HCT116 (cell line): ENCODE measurements around the gene LRRC14B. TPM values are rescaled to one million over a fixed set of nuclear protein-coding genes. Genes with fewer than 3 reads are reported as not detected.

Experiments
- ATAC-seq: fragments of 200-7000 bp; cut with Tn5 transposase; 2 replicates; pipeline ENCODE4 v1.9.1; 2020; ENCODE audit warnings: mild to moderate bottlenecking, moderate library complexity
- BruUV-seq: library from RNA; stranded (reverse); fragments of 400-500 nt; replicated peaks from 2 replicates; lab custom pipeline; 2021; lab: Mats Ljungman, UMichigan
- CTCF ChIA-PET: fragments of 300-600 bp; sonication (Branson Sonifier 250); formaldehyde crosslinking; loops from one replicate; lab custom pipeline; 2021; ENCODE audit warnings: antibody characterized with exemption; lab: Charles Lee
- POLR2A ChIA-PET: fragments of 300-600, 350-600 bp; sonication (Branson Sonifier 250); formaldehyde crosslinking; loops from one replicate; lab custom pipeline; 2021; ENCODE audit warnings: antibody characterized with exemption; lab: Charles Lee
- RAD21 ChIA-PET, 2 experiments: fragments of 300-600 bp; sonication (Branson Sonifier 250); formaldehyde crosslinking; loops; one replicate each; lab custom pipeline; 2023; ENCODE audit warnings: low total read pairs in 2 of 2; ENCODE audit not compliant: uncharacterized antibody in 2 of 2, unreplicated experiment in 2 of 2, low non-redundant PET in 1 of 2; lab: Charles Lee
- DNase-seq: peaks from one replicate; pipeline ENCODE4 v3.0.0-alpha.2; 2010; ENCODE audit warnings: low read depth, low spot score
- H2AFZ ChIP-seq: fragments of 200-600 bp; shearing (Covaris generic), sonication (generic); 2 replicates; pipeline ENCODE4 v1.6.1; 2017; ENCODE audit warnings: low read depth, mixed run types, mixed read lengths, antibody characterized with exemption, low read length; ENCODE audit not compliant: poor library complexity, severe bottlenecking
- H3K27ac ChIP-seq: 2 replicates; pipeline ENCODE4 v1.5.1; 2012; ENCODE audit warnings: low read depth, low read length
- H3K27me3 ChIP-seq: fragments of 200-600 bp; sonication (generic); 2 replicates; pipeline ENCODE4 v1.6.1; 2016; ENCODE audit warnings: mixed run types, low read length, mixed read lengths; ENCODE audit not compliant: insufficient read depth
- H3K36me3 ChIP-seq, 2 experiments: fragments of 200-500 bp in 1 of 2; fragments of 200-600 bp in 1 of 2; sonication (Bioruptor generic) in 1 of 2; sonication (generic) in 1 of 2; 2 replicates each; pipeline versions ENCODE4 v1.5.1 to v1.6.1; 2014 to 2016; ENCODE audit warnings: low read length in 2 of 2, inconsistent platforms in 1 of 2, mixed read lengths in 1 of 2, mixed run types in 1 of 2; ENCODE audit not compliant: insufficient read depth in 2 of 2, control insufficient read depth in 1 of 2
- H3K4me1 ChIP-seq, 2 experiments: fragments of 200-600 bp in 1 of 2; sonication (generic) in 1 of 2; 2 replicates each; pipeline versions ENCODE4 v1.5.1 to v1.6.1; 2012 to 2017; ENCODE audit warnings: low read length in 2 of 2, inconsistent platforms in 1 of 2, mild to moderate bottlenecking in 1 of 2, mixed read lengths in 1 of 2, mixed run types in 1 of 2, moderate library complexity in 1 of 2; ENCODE audit not compliant: insufficient read depth in 2 of 2, control insufficient read depth in 1 of 2
- H3K4me2 ChIP-seq: fragments of 200-600 bp; sonication (generic); 2 replicates; pipeline ENCODE4 v1.6.1; 2017; ENCODE audit warnings: mixed run types, low read length, mixed read lengths
- H3K4me3 ChIP-seq, 2 experiments: fragments of 200-600 bp in 1 of 2; sonication (generic) in 1 of 2; replicated peaks in 1 of 2; 2 replicates each; pipeline ENCODE4 v1.5.1; 2011 to 2016; ENCODE audit warnings: low read length in 2 of 2, control low read depth in 1 of 2, low read depth in 1 of 2, mild to moderate bottlenecking in 1 of 2, mixed read lengths in 1 of 2, mixed run types in 1 of 2
- H3K79me2 ChIP-seq: fragments of 200-600 bp; sonication (generic); 2 replicates; pipeline ENCODE4 v1.6.1; 2017; ENCODE audit warnings: mild to moderate bottlenecking, mixed run types, low read length, moderate library complexity, mixed read lengths; ENCODE audit not compliant: insufficient read depth
- H3K9ac ChIP-seq: fragments of 200-600 bp; sonication (generic); 2 replicates; pipeline ENCODE4 v1.6.1; 2016; ENCODE audit warnings: low read length, mixed read lengths
- H3K9me2 ChIP-seq: fragments of 200-600 bp; sonication (generic), shearing (Covaris generic); 2 replicates; pipeline ENCODE4 v1.6.1; 2017; ENCODE audit warnings: mixed run types, mild to moderate bottlenecking, moderate library complexity; ENCODE audit not compliant: insufficient read depth
- H3K9me3 ChIP-seq, 2 experiments: fragments of 200-500 bp in 1 of 2; fragments of 200-600 bp in 1 of 2; sonication (Bioruptor generic) in 1 of 2; sonication (generic) in 1 of 2; 2 replicates each; pipeline ENCODE4 v1.6.1; 2014 to 2017; ENCODE audit warnings: low read length in 2 of 2, mixed read lengths in 2 of 2, inconsistent platforms in 1 of 2, low read depth in 1 of 2, mild to moderate bottlenecking in 1 of 2, mixed run types in 1 of 2, moderate library complexity in 1 of 2; ENCODE audit not compliant: control insufficient read depth in 1 of 2, insufficient read depth in 1 of 2
- H4K20me1 ChIP-seq: fragments of 200-600 bp; sonication (generic), shearing (Covaris generic); 2 replicates; pipeline ENCODE4 v1.6.1; 2017; ENCODE audit warnings: mixed run types, mild to moderate bottlenecking, moderate library complexity; ENCODE audit not compliant: insufficient read depth
- ATF3 ChIP-seq: IDR thresholded peaks from 2 replicates; pipeline ENCODE4 v1.6.1; 2012
- ELF1 ChIP-seq: IDR thresholded peaks from 2 replicates; pipeline ENCODE4 v1.6.1; 2012; ENCODE audit warnings: low read depth, borderline replicate concordance
- EZH2phosphoT487 ChIP-seq: fragments of 200-600 bp; IDR thresholded peaks from 2 replicates; pipeline ENCODE4 v1.6.1; 2018; ENCODE audit warnings: antibody characterized with exemption, borderline replicate concordance
- JUND ChIP-seq: IDR thresholded peaks from 2 replicates; pipeline ENCODE4 v1.6.1; 2012
- MAX ChIP-seq: IDR thresholded peaks from 2 replicates; pipeline ENCODE4 v1.6.1; 2012
- POLR2A ChIP-seq: IDR thresholded peaks from 2 replicates; pipeline ENCODE4 v1.7.0; 2011; ENCODE audit warnings: borderline replicate concordance; ENCODE audit not compliant: insufficient read depth, insufficient read length; ENCODE audit errors: extremely low read depth
- POLR2AphosphoS5 ChIP-seq: IDR thresholded peaks from 2 replicates; pipeline ENCODE4 v1.6.1; 2011; ENCODE audit warnings: mild to moderate bottlenecking, low read depth, low read length, moderate library complexity
- SIN3A ChIP-seq: IDR thresholded peaks from 2 replicates; pipeline ENCODE4 v1.6.1; 2012; ENCODE audit warnings: low read depth
- SP1 ChIP-seq: IDR thresholded peaks from 2 replicates; pipeline ENCODE4 v1.6.1; 2012; ENCODE audit warnings: low read depth
- SRF ChIP-seq: IDR thresholded peaks from 2 replicates; pipeline ENCODE4 v1.6.1; 2012; ENCODE audit warnings: low read depth
- TCF7L2 ChIP-seq: IDR thresholded peaks from 2 replicates; pipeline ENCODE4 v1.7.0; 2011; ENCODE audit warnings: borderline replicate concordance, inconsistent platforms; ENCODE audit not compliant: insufficient read depth, insufficient read length; ENCODE audit errors: extremely low read depth
- YY1 ChIP-seq: IDR thresholded peaks from 2 replicates; pipeline ENCODE4 v1.6.1; 2011; ENCODE audit warnings: low read length, low read depth, moderate library complexity, mild to moderate bottlenecking; ENCODE audit not compliant: insufficient replicate concordance; ENCODE audit errors: extremely low read depth
- ZBTB33 ChIP-seq: IDR thresholded peaks from 2 replicates; pipeline ENCODE4 v1.6.1; 2011; ENCODE audit warnings: mild to moderate bottlenecking, low read length, moderate library complexity; ENCODE audit not compliant: insufficient replicate concordance; ENCODE audit errors: extremely low read depth
- ZFX ChIP-seq: fragments of 450-650 bp; IDR thresholded peaks from 2 replicates; pipeline ENCODE4 v1.6.1; 2017
- ZNF274 ChIP-seq: fragments of 200-500 bp; sonication (Bioruptor generic); IDR thresholded peaks from 2 replicates; pipeline ENCODE4 v1.6.1; 2014; ENCODE audit warnings: mild to moderate bottlenecking, low read depth, low read length, inconsistent platforms
- intact Hi-C: fragments of 100-400 bp; cut with micrococcal nuclease; formaldehyde crosslinking; loops from 2 replicates; pipeline ENCODE4 v1.10.0; 2022
- total RNA-seq: library from RNA; stranded (reverse); gene quantifications from one replicate; pipeline ENCODE4 v1.2.1, GENCODE V29; 2021; ENCODE audit not compliant: unreplicated experiment
- TF ChIP-seq, protein P1 (sequence below), 3 experiments: fragments of 200-600 bp in 1 of 3; sonication (generic) in 1 of 3; IDR thresholded peaks in 2 of 3; conservative IDR thresholded peaks in 1 of 3; 2 replicates each; pipeline ENCODE4 v1.5.1; 2012 to 2017; ENCODE audit warnings: low read depth in 2 of 3, low read length in 2 of 3, antibody characterized with exemption in 1 of 3, borderline replicate concordance in 1 of 3, control low read depth in 1 of 3, mild to moderate bottlenecking in 1 of 3, mixed read lengths in 1 of 3, mixed run types in 1 of 3, moderate library complexity in 1 of 3; ENCODE audit not compliant: insufficient read depth in 1 of 3

LRRC14B gene
- total RNA-seq, 1 experiment from 2014 or later = not detected

GRCh38 chr5:203246-203930 is 12.1 kb downstream of the LRRC14B start:
- CTCF ChIA-PET = no interaction called here
- intact Hi-C loops = no loop called here

GRCh38 chr5:204001-204400 is 12.7 kb downstream of the LRRC14B start:
- Histone ChIP-seq H4K20me1 (no peaks in the 10 kb centered on the region), H3K27me3 (no peaks in the 10 kb centered on the region), H3K36me3 (peaks cover 0 to 7% of the 10 kb centered on the region in 2 experiments; a peak in 2 of 4 replicates), H2AFZ (no peak overlapping the region), H3K4me1 (no peaks in the 10 kb centered on the region), H3K4me3 (no peak overlapping the region), H3K4me2 (no peak overlapping the region), H3K9me2 (no peaks in the 10 kb centered on the region), H3K27ac (no peak overlapping the region), H3K9ac (no peak overlapping the region), H3K79me2 (peaks cover 20% of the 10 kb centered on the region; the same call in 1 of the 2 replicates), H3K9me3 (no peaks in the 10 kb centered on the region)
- DNase-seq = no peak
- ATAC-seq = no peak
- RAD21 ChIA-PET = no interaction called here
- intact Hi-C loops = no loop called here
- POLR2A ChIA-PET = no interaction called here
- BruUV-seq = no TSS peak
- CTCF ChIA-PET = no interaction called here
- TF ChIP-seq SRF = no peak
- no peak for TF ChIP-seq ZBTB33
- TF ChIP-seq ATF3 = no peak
- no peak for TF ChIP-seq EZH2phosphoT487
- TF ChIP-seq MAX = no peak
- TF ChIP-seq POLR2A = no peak
- no peak for TF ChIP-seq ZFX
- TF ChIP-seq POLR2AphosphoS5 = no peak
- TF ChIP-seq SP1 = no peak
- no peak for TF ChIP-seq TCF7L2
- TF ChIP-seq YY1 = no peak
- no peak for TF ChIP-seq SIN3A
- TF ChIP-seq, protein P1, sequence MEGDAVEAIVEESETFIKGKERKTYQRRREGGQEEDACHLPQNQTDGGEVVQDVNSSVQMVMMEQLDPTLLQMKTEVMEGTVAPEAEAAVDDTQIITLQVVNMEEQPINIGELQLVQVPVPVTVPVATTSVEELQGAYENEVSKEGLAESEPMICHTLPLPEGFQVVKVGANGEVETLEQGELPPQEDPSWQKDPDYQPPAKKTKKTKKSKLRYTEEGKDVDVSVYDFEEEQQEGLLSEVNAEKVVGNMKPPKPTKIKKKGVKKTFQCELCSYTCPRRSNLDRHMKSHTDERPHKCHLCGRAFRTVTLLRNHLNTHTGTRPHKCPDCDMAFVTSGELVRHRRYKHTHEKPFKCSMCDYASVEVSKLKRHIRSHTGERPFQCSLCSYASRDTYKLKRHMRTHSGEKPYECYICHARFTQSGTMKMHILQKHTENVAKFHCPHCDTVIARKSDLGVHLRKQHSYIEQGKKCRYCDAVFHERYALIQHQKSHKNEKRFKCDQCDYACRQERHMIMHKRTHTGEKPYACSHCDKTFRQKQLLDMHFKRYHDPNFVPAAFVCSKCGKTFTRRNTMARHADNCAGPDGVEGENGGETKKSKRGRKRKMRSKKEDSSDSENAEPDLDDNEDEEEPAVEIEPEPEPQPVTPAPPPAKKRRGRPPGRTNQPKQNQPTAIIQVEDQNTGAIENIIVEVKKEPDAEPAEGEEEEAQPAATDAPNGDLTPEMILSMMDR (IDR thresholded peaks at IDR 0.05 in 2 of 3, conservative IDR thresholded peaks at IDR 0.05 in 1 of 3; ENCODE audit: borderline replicate concordance in 1 of 3, insufficient read depth in 1 of 3, low read depth in 2 of 3, low read length in 2 of 3) = no peak
- TF ChIP-seq ELF1 = no peak
- no peak for TF ChIP-seq JUND

More at GRCh38 chr5:203246-203930, 12.1 kb downstream of the LRRC14B start:
- H2AFZ ChIP-seq = no peak overlapping the region
- ChIA-PET RAD21 (no interaction called here), POLR2A (no interaction called here)
- no peaks in the 10 kb centered on the region for H3K4me1 ChIP-seq
- ATAC-seq = no peak
- H3K27me3 ChIP-seq = no peaks in the 10 kb centered on the region
- no peak overlapping the region for H3K4me2 ChIP-seq
- TF ChIP-seq ZNF274 (no peak), JUND (no peak), POLR2A (no peak)
- no peaks in the 10 kb centered on the region for H3K9me2 ChIP-seq
- no peaks in the 10 kb centered on the region for H3K9me3 ChIP-seq
- no peak overlapping the region for H3K9ac ChIP-seq
- no peak for DNase-seq
- no peak overlapping the region for H3K27ac ChIP-seq
- peaks cover 0 to 7% of the 10 kb centered on the region in 2 experiments; a peak in 2 of 4 replicates for H3K36me3 ChIP-seq
- H4K20me1 ChIP-seq = no peaks in the 10 kb centered on the region
- peaks cover 14% of the 10 kb centered on the region; the same call in 1 of the 2 replicates for H3K79me2 ChIP-seq
- BruUV-seq = no TSS peak
- no peak overlapping the region for H3K4me3 ChIP-seq
